ENCODE results near the gene P2RY12.

Gene P2RY12

GRCh38 chr3:151305060-151305774 lies 79.3 kb downstream of the P2RY12 start:
- peak in 1 of 5 donors; percentile 20 for DNase-seq

GRCh38 chr3:151303751-151304150 lies 80.8 kb downstream of the P2RY12 start:
- no peak for DNase-seq

- DNase-seq = no peak
These were observed 82.8 kb downstream of the P2RY12 start for GRCh38 chr3:151301787-151302186.

GRCh38 chr3:151300539-151300938 lies 84.0 kb downstream of the P2RY12 start:
- no peak for DNase-seq

- DNase-seq = no peak
These were observed 85.5 kb downstream of the P2RY12 start for GRCh38 chr3:151299006-151299405.

- no peak for DNase-seq
These were observed 87.1 kb downstream of the P2RY12 start for GRCh38 chr3:151297429-151297828.

GRCh38 chr3:151296226-151296625 lies 88.3 kb downstream of the P2RY12 start:
- DNase-seq = no peak

- no peak for DNase-seq
These were observed 91.4 kb downstream of the P2RY12 start for GRCh38 chr3:151293127-151293526.

- no peak for DNase-seq
These were observed 93.9 kb downstream of the P2RY12 start for GRCh38 chr3:151290673-151291072.

GRCh38 chr3:151289445-151289844 lies 95.1 kb downstream of the P2RY12 start:
- DNase-seq = no peak
